Hepatocyte (in vitro differentiated cells): ENCODE measurements around the gene CPA1. TPM values are rescaled to one million over a fixed set of nuclear protein-coding genes. Genes with fewer than 3 reads are reported as not detected.

Experiments used
- DNase-seq: peaks from one replicate; pipeline ENCODE4 v3.0.0-alpha.2; 2016; ENCODE audit warnings: low spot score
- H2AFZ ChIP-seq: fragments of 200-600 bp; sonication (generic); 2 replicates; pipeline ENCODE4 v1.6.0; 2016; ENCODE audit warnings: antibody characterized with exemption, mild to moderate bottlenecking
- H3K27ac ChIP-seq: fragments of 200-600 bp; sonication (generic); 2 replicates; pipeline ENCODE4 v1.5.1; 2016; ENCODE audit warnings: mild to moderate bottlenecking
- H3K27me3 ChIP-seq: fragments of 200-600 bp; sonication (generic); 2 replicates; pipeline ENCODE4 v1.6.1; 2016
- H3K36me3 ChIP-seq: fragments of 200-600 bp; sonication (generic); replicated peaks from 2 replicates; pipeline ENCODE4 v1.5.1; 2016; ENCODE audit warnings: low read depth; ENCODE audit not compliant: insufficient read depth
- H3K4me1 ChIP-seq: fragments of 200-600 bp; sonication (generic); 2 replicates; pipeline ENCODE4 v1.5.1; 2016; ENCODE audit warnings: mild to moderate bottlenecking, moderate library complexity; ENCODE audit not compliant: insufficient read depth
- H3K4me2 ChIP-seq: fragments of 200-600 bp; sonication (generic); 2 replicates; pipeline ENCODE4 v1.6.0; 2016
- H3K4me3 ChIP-seq: fragments of 200-600 bp; sonication (generic); 2 replicates; pipeline ENCODE4 v1.5.1; 2016; ENCODE audit warnings: mild to moderate bottlenecking
- H3K79me2 ChIP-seq: fragments of 200-600 bp; sonication (generic); 2 replicates; pipeline ENCODE4 v1.6.0; 2017; ENCODE audit warnings: mild to moderate bottlenecking
- H3K9me2 ChIP-seq: fragments of 200-600 bp; sonication (generic); replicated peaks from 2 replicates; pipeline ENCODE4 v1.6.0; 2017; ENCODE audit warnings: mild to moderate bottlenecking; ENCODE audit not compliant: insufficient read depth
- H3K9me3 ChIP-seq: fragments of 200-600 bp; sonication (generic); 2 replicates; pipeline ENCODE4 v1.5.1; 2016; ENCODE audit warnings: low read depth, mild to moderate bottlenecking
- H4K20me1 ChIP-seq: fragments of 200-600 bp; sonication (generic); 2 replicates; pipeline ENCODE4 v1.6.0; 2016; ENCODE audit warnings: mild to moderate bottlenecking; ENCODE audit not compliant: insufficient read depth, poor library complexity, severe bottlenecking
- EZH2 ChIP-seq: fragments of 200-600 bp; sonication (generic); IDR thresholded peaks from 2 replicates; pipeline ENCODE4 v1.6.1; 2016; ENCODE audit warnings: antibody characterized with exemption, mild to moderate bottlenecking, borderline replicate concordance
- EZH2phosphoT487 ChIP-seq: fragments of 200-600 bp; sonication (generic); IDR thresholded peaks from one replicate; pipeline ENCODE4 v1.6.1; 2018; ENCODE audit warnings: antibody characterized with exemption, mild to moderate bottlenecking, low read depth, moderate library complexity; ENCODE audit not compliant: unreplicated experiment, severe bottlenecking
- whole genome bisulfite sequencing: methylation state at CpG from one replicate; pipeline ENCODE4 v1.1.6; 2016; ENCODE audit warnings: low lambda C conversion rate; ENCODE audit errors: missing lambda C conversion rate; 5-methylcytosine and 5-hydroxymethylcytosine counted together
- polyA plus RNA-seq: library from polyadenylated mRNA; unstranded; fragments of >200 nt; fragmentation: Nextera tagmentation; extraction: Ambion mirVana; gene quantifications from 2 replicates; pipeline ENCODE4 v1.2.1, GENCODE V29; 2016
- total RNA-seq: library from RNA; depleted of rRNA; stranded (reverse); fragments of >200 nt; gene quantifications from 2 replicates; pipeline ENCODE4 v1.2.3, GENCODE V29; 2014
- TF ChIP-seq, protein P1 (sequence below): fragments of 200-600 bp; sonication (generic); IDR thresholded peaks from 2 replicates; pipeline ENCODE4 v1.5.1; 2016; ENCODE audit warnings: antibody characterized with exemption, mild to moderate bottlenecking; ENCODE audit not compliant: poor library complexity

The CPA1 gene
- total and polyA plus RNA-seq, 2 experiments from 2014 or later = 3.8 to 4.4 TPM

DNA sequence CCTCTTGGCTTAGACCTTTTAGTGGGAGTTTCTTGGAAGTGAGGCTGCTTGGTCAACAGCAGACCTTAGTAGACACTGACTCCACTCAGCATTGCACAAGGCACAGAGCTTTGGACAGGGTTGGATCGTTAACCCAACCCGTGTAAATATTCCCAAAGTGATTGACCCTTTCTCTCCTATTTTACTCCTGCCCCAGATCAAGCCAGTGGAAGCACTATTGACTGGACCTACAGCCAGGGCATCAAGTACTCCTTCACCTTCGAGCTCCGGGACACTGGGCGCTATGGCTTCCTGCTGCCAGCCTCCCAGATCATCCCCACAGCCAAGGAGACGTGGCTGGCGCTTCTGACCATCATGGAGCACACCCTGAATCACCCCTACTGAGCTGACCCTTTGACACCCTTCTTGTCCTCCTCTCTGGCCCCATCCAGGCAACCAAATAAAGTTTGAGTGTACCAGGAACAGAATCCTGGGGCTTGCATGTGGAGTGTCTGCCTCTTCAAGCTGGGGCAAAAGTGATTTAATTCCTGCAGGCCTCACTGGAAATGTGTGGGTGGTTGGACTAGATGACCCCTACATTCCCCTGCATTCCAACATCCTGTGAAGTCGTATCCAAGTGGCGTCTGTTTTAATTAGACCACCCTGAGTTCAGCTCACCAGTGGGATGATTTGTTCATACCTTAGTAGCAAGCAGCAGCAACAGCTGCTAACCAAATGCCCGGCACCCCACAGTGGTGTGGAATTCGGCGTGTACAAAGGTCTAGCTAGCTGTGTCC, 7.5 kb downstream of the CPA1 start:
- Histone ChIP-seq H2AFZ (no peak overlapping the region), H3K9me3 (no peaks in the 10 kb centered on the region), H3K4me2 (no peak overlapping the region), H3K27me3 (no peaks in the 10 kb centered on the region), H3K9me2 (no peaks in the 10 kb centered on the region), H3K4me3 (no peak overlapping the region), H4K20me1 (no peaks in the 10 kb centered on the region), H3K4me1 (peaks cover 11% of the 10 kb centered on the region), H3K27ac (no peak overlapping the region), H3K79me2 (no peaks in the 10 kb centered on the region), H3K36me3 (no peaks in the 10 kb centered on the region)
- no peak for TF ChIP-seq EZH2phosphoT487
- TF ChIP-seq, protein P1, sequence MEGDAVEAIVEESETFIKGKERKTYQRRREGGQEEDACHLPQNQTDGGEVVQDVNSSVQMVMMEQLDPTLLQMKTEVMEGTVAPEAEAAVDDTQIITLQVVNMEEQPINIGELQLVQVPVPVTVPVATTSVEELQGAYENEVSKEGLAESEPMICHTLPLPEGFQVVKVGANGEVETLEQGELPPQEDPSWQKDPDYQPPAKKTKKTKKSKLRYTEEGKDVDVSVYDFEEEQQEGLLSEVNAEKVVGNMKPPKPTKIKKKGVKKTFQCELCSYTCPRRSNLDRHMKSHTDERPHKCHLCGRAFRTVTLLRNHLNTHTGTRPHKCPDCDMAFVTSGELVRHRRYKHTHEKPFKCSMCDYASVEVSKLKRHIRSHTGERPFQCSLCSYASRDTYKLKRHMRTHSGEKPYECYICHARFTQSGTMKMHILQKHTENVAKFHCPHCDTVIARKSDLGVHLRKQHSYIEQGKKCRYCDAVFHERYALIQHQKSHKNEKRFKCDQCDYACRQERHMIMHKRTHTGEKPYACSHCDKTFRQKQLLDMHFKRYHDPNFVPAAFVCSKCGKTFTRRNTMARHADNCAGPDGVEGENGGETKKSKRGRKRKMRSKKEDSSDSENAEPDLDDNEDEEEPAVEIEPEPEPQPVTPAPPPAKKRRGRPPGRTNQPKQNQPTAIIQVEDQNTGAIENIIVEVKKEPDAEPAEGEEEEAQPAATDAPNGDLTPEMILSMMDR = no peak
- no peak for TF ChIP-seq EZH2
- no peak for DNase-seq
- WGBS = 91% methylated on average over 12 of the region's 12 CpGs

DNA sequence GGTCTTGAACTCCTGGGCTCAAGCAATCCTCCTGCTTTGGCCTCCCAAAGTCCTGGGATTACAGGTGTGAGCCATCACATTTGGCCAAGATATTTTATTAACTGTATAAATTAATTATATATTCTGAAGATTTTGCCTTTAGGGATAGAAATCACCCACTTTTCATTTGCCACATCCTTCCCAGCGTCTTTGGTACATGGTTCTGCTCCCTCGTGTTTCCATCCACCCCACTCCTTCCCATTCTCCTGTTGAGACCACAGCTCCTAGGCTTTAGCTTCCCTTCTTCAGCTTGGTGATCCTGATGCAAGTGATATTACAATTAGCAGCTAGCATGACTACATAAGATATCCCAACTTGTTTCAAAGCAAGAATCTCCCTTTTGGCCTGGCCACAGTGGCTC, 8.4 kb downstream of the CPA1 start:
- TF ChIP-seq EZH2 = no peak
- TF ChIP-seq EZH2phosphoT487 = no peak
- TF ChIP-seq, protein P1 = no peak
- peaks cover 20% of the 10 kb centered on the region for H3K4me1 ChIP-seq
- no peaks in the 10 kb centered on the region for H4K20me1 ChIP-seq
- H3K4me2 ChIP-seq = no peak overlapping the region
- no peak overlapping the region for H3K27ac ChIP-seq
- H3K4me3 ChIP-seq = no peak overlapping the region
- no peaks in the 10 kb centered on the region for H3K27me3 ChIP-seq
- 48% methylated on average over 2 of the region's 2 CpGs for WGBS
- no peak overlapping the region for H2AFZ ChIP-seq
- DNase-seq = no peak
- H3K9me3 ChIP-seq = no peaks in the 10 kb centered on the region
- H3K36me3 ChIP-seq = no peaks in the 10 kb centered on the region
- H3K79me2 ChIP-seq = no peaks in the 10 kb centered on the region
- H3K9me2 ChIP-seq = no peaks in the 10 kb centered on the region

DNA sequence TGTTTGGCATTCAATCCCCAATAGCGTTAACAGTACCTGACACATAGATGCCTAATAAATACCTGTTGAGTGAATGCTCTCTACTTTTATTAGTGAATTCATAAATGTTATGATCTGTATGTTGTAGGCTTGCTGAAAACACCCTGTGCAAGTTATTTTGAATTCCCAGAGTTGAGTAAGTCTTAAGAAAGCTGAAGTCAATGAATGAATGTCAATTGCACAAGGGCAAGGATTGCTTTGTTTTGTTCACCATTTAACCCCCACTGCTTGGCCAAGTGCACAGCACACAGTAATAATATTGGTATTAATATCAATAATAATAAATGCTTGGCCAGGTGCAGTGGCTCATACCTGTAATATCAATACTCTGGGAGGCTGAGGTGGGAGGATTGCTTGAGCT, 10.2 kb downstream of the CPA1 start:
- WGBS = 66% methylated on average over 1 of the region's 1 CpG
- H3K36me3 ChIP-seq = no peaks in the 10 kb centered on the region

More for the DNA sequence above, 10.2 kb downstream of the CPA1 start:
- H2AFZ ChIP-seq = no peak overlapping the region
- no peak for DNase-seq
- H3K4me3 ChIP-seq = no peak overlapping the region
- TF ChIP-seq EZH2 (no peak), EZH2phosphoT487 (no peak)
- TF ChIP-seq, protein P1 = no peak
- no peaks in the 10 kb centered on the region for H3K27me3 ChIP-seq
- no peaks in the 10 kb centered on the region for H3K79me2 ChIP-seq
- H3K4me2 ChIP-seq = no peak overlapping the region
- H3K27ac ChIP-seq = no peak overlapping the region
- no peaks in the 10 kb centered on the region for H3K9me2 ChIP-seq
- no peaks in the 10 kb centered on the region for H3K9me3 ChIP-seq
- no peaks in the 10 kb centered on the region for H4K20me1 ChIP-seq
- H3K4me1 ChIP-seq = peaks cover 22% of the 10 kb centered on the region
